Esophagus squamous epithelium (tissue), 4 donors: ENCODE results near the gene CTNNBIP1.

ENCODE experiments used
- CTCF ChIP-seq, 6 experiments: fragments of 450-650 bp in 4 of 6; fragments of 200-600 bp in 2 of 6; sonication (generic) in 2 of 6; IDR thresholded peaks; one replicate each; pipeline ENCODE4 v1.5.1; 2016 to 2019; ENCODE audit warnings: antibody characterized with exemption in 6 of 6, mild to moderate bottlenecking in 4 of 6, moderate library complexity in 4 of 6
- POLR2A ChIP-seq, 4 donors: fragments of 450-650 bp; IDR thresholded peaks; one replicate each; pipeline ENCODE4 v1.6.1; 2017; ENCODE audit warnings: antibody characterized with exemption in 4 of 4, mild to moderate bottlenecking in 4 of 4, moderate library complexity in 3 of 4

DNA sequence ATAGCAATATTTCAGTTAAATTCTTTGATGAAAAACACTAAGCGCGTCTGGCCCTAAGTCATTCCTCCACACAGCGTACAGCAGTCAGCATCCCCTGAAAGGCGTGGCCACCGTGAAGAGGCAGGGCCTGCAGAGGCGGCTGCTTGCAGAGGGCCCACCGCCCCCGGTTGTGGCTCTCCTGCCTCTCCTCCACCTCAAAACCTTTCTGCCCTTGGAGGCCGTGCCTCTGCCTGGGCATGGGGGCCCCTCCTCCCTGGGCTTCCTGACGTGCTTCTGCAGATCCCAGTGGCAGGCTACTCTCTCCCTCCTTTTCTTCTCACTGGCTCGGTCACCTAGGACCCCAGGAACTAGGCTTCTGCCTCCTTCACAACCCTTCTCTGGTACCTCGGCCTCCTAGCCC is 102.5 kb downstream of the CTNNBIP1 start:
- no peak for TF ChIP-seq CTCF (IDR thresholded peaks at IDR 0.05)
- no peak for TF ChIP-seq POLR2A (IDR thresholded peaks at IDR 0.05)
